Skin of body (tissue), 2 donors: ENCODE data around the gene CDKN1C. TPM values are rescaled to one million over a fixed set of nuclear protein-coding genes. Genes with fewer than 3 reads are reported as not detected.
A peak's percentile ranks its signal among the peaks of the same experiment; 100 is the strongest.
"Not testable (repeated sequence)": the region's sequence is repeated elsewhere in the genome, so short reads cannot be mapped to it uniquely, and the experiment has no call there.

ENCODE experiments used
- DNase-seq: peaks from one replicate; lab custom pipeline; 2025; lab: John Stamatoyannopoulos, UW
- total RNA-seq: library from RNA; depleted of rRNA; stranded (reverse); fragments of >200 nt; gene quantifications from one replicate; pipeline ENCODE4 v1.2.3, GENCODE V29; 2014

The CDKN1C gene
- total RNA-seq, 1 donor from 2014 or later = 53.0 TPM

- no peak for DNase-seq
Measured at GRCh38 chr11:2909133-2909902, 23.7 kb upstream of the CDKN1C start.

GRCh38 chr11:2908130-2908529 is 22.6 kb upstream of the CDKN1C start:
- DNase-seq = no peak

GRCh38 chr11:2905299-2905698 is 19.7 kb upstream of the CDKN1C start:
- DNase-seq = not testable (repeated sequence)

- no peak for DNase-seq
Measured at GRCh38 chr11:2904153-2905052, 18.8 kb upstream of the CDKN1C start.

- no peak for DNase-seq
Measured at GRCh38 chr11:2903672-2904011, 18.1 kb upstream of the CDKN1C start.

- no peak for DNase-seq
Measured at GRCh38 chr11:2902784-2903671, 17.5 kb upstream of the CDKN1C start.

GRCh38 chr11:2901854-2902783 is 16.5 kb upstream of the CDKN1C start:
- DNase-seq = peak; percentile 78

GRCh38 chr11:2901196-2901796 is 15.7 kb upstream of the CDKN1C start:
- no peak for DNase-seq

GRCh38 chr11:2899080-2899783 is 13.7 kb upstream of the CDKN1C start:
- no peak for DNase-seq

GRCh38 chr11:2898366-2899079 is 12.9 kb upstream of the CDKN1C start:
- DNase-seq = no peak

GRCh38 chr11:2897048-2897447 is 11.5 kb upstream of the CDKN1C start:
- DNase-seq = no peak

- no peak for DNase-seq
Measured at GRCh38 chr11:2896047-2896446, 10.5 kb upstream of the CDKN1C start.

GRCh38 chr11:2893935-2894334 is 8.4 kb upstream of the CDKN1C start:
- DNase-seq = no peak

- DNase-seq = no peak
Measured at GRCh38 chr11:2892967-2893528, 7.5 kb upstream of the CDKN1C start.

GRCh38 chr11:2892215-2892966 is 6.8 kb upstream of the CDKN1C start:
- peak; percentile 51 for DNase-seq

GRCh38 chr11:2891326-2892214 is 6.0 kb upstream of the CDKN1C start:
- no peak for DNase-seq
